Neural cell (in vitro differentiated cells): ENCODE measurements around the gene TAF1B. TPM values are rescaled to one million over a fixed set of nuclear protein-coding genes. Genes with fewer than 3 reads are reported as not detected.

Experiments used
- H2AFZ ChIP-seq: fragments of 200-600, 300-800 bp; sonication (generic), shearing (Covaris generic); 2 replicates; pipeline ENCODE4 v1.6.0; 2014; ENCODE audit warnings: low read depth, mild to moderate bottlenecking, antibody characterized with exemption, low read length, moderate library complexity
- H3F3A ChIP-seq: fragments of 200-600 bp; shearing (Covaris generic); 2 replicates; pipeline ENCODE4 v1.6.1; 2016; ENCODE audit warnings: mild to moderate bottlenecking, moderate library complexity, mixed read lengths, antibody characterized with exemption, low read length; ENCODE audit not compliant: insufficient read depth, poor library complexity, severe bottlenecking
- H3K27ac ChIP-seq: fragments of 200-600, 300-800 bp; sonication (generic), shearing (Covaris generic); 2 replicates; pipeline ENCODE4 v1.5.1; 2014; ENCODE audit warnings: mild to moderate bottlenecking, low read length, moderate library complexity
- H3K27me3 ChIP-seq: fragments of 300-800, 200-600 bp; sonication (generic), shearing (Covaris generic); 2 replicates; pipeline ENCODE4 v1.6.0; 2014; ENCODE audit warnings: mild to moderate bottlenecking, low read depth, low read length, moderate library complexity; ENCODE audit not compliant: insufficient read depth
- H3K36me3 ChIP-seq: fragments of 300-800, 200-600 bp; sonication (generic), shearing (Covaris generic); 2 replicates; pipeline ENCODE4 v1.5.1; 2014; ENCODE audit warnings: mild to moderate bottlenecking, antibody characterized with exemption, low read length, moderate library complexity; ENCODE audit not compliant: insufficient read depth
- H3K4me2 ChIP-seq: fragments of 300-800, 200-600 bp; sonication (generic), shearing (Covaris generic); 2 replicates; pipeline ENCODE4 v1.6.0; 2014; ENCODE audit warnings: mild to moderate bottlenecking, low read length
- H3K4me3 ChIP-seq: fragments of 300-800, 200-600 bp; sonication (generic), shearing (Covaris generic); 2 replicates; pipeline ENCODE4 v1.5.1; 2014; ENCODE audit warnings: mild to moderate bottlenecking, low read length, moderate library complexity
- H3K79me2 ChIP-seq: fragments of 200-600 bp; shearing (Covaris generic); replicated peaks from 2 replicates; pipeline ENCODE4 v1.6.0; 2014; ENCODE audit warnings: mild to moderate bottlenecking, low read length, moderate library complexity; ENCODE audit not compliant: insufficient read depth
- H3K9ac ChIP-seq: fragments of 300-800, 200-600 bp; sonication (generic), shearing (Covaris generic); 2 replicates; pipeline ENCODE4 v1.6.1; 2016; ENCODE audit warnings: mild to moderate bottlenecking, low read length, mixed read lengths
- H3K9me2 ChIP-seq: fragments of 200-600 bp; shearing (Covaris generic); 2 replicates; pipeline ENCODE4 v1.6.1; 2016; ENCODE audit warnings: mild to moderate bottlenecking, low read length, mixed read lengths; ENCODE audit not compliant: insufficient read depth
- H3K9me3 ChIP-seq: fragments of 200-600, 300-800 bp; sonication (generic), shearing (Covaris generic); 2 replicates; pipeline ENCODE4 v1.6.1; 2016; ENCODE audit warnings: mild to moderate bottlenecking, mixed run types, low read length, moderate library complexity, mixed read lengths
- H4K20me1 ChIP-seq: fragments of 200-600 bp; shearing (Covaris generic); 2 replicates; pipeline ENCODE4 v1.6.1; 2016; ENCODE audit warnings: mild to moderate bottlenecking, mixed run types; ENCODE audit not compliant: insufficient read depth
- CTCF ChIP-seq: fragments of 450-650 bp; IDR thresholded peaks from 2 replicates; pipeline ENCODE4 v1.5.1; 2014; ENCODE audit warnings: antibody characterized with exemption, mild to moderate bottlenecking, moderate library complexity; ENCODE audit not compliant: poor library complexity, severe bottlenecking
- EP300 ChIP-seq: fragments of 450-650 bp; conservative IDR thresholded peaks from 2 replicates; pipeline ENCODE4 v1.6.1; 2014; ENCODE audit warnings: antibody characterized with exemption, mild to moderate bottlenecking, moderate library complexity; ENCODE audit not compliant: poor library complexity, severe bottlenecking
- EZH2 ChIP-seq: fragments of 200-600, 300-800 bp; shearing (Covaris generic), sonication (generic); IDR thresholded peaks from 2 replicates; pipeline ENCODE4 v1.6.1; 2014; ENCODE audit warnings: antibody characterized with exemption, low read length, borderline replicate concordance, mild to moderate bottlenecking; ENCODE audit not compliant: insufficient read depth, poor library complexity, severe bottlenecking
- MXI1 ChIP-seq: fragments of 450-650 bp; conservative IDR thresholded peaks from 2 replicates; pipeline ENCODE4 v1.6.1; 2014; ENCODE audit warnings: antibody characterized with exemption, mild to moderate bottlenecking; ENCODE audit not compliant: poor library complexity, severe bottlenecking
- POLR2AphosphoS5 ChIP-seq: IDR thresholded peaks from 2 replicates; pipeline ENCODE4 v1.6.1; 2012
- RAD21 ChIP-seq: fragments of 450-650 bp; conservative IDR thresholded peaks from 2 replicates; pipeline ENCODE4 v1.6.1; 2014; ENCODE audit warnings: antibody characterized with exemption, mild to moderate bottlenecking, moderate library complexity
- SMC3 ChIP-seq: fragments of 450-650 bp; conservative IDR thresholded peaks from 2 replicates; pipeline ENCODE4 v1.6.1; 2014; ENCODE audit warnings: antibody characterized with exemption, mild to moderate bottlenecking, moderate library complexity; ENCODE audit not compliant: poor library complexity
- TAF1 ChIP-seq: IDR thresholded peaks from 2 replicates; pipeline ENCODE4 v1.6.1; 2012; ENCODE audit warnings: low read depth
- polyA plus RNA-seq: library from polyadenylated mRNA; depleted of rRNA; stranded (reverse); fragments of >200 nt; gene quantifications from 2 replicates; pipeline ENCODE4 v1.2.3, GENCODE V29; 2014
- TF ChIP-seq, protein P1 (sequence below): IDR thresholded peaks from 2 replicates; pipeline ENCODE4 v1.6.1; 2012; ENCODE audit warnings: borderline replicate concordance

TAF1B gene
- polyA plus RNA-seq, 1 donor from 2014 or later: 11.2 TPM

DNA sequence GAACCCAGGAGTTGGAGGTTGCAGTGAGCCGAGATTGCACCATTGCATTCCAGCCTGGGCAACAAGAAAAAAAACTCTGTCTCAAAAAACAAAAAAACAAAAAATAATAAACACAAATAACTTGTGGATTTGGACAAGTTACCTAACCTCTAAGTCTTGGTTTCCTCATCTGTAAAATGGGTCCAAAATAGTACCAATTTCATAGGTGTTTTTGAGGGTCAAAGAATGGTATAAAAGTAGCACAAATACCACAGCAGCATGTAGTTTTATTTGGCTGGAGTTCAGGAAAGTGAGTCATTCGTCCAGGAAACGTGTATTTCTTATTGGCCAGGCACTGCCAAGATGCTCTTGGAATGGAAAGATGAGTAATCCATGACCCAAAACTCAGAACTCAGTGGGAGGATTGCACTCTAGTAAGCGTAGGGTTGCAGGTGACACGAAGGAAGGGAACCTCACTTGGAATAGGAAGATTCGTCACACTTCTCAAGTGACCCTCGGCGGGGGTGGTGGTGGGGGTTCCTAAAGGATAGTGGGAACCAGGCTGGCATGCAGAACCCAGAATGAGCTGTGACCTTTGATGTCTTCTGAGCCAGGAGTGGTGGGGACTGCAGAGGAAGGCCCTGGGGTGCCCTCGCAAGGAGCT lies 132.7 kb downstream of the TAF1B start:
- TF ChIP-seq, protein P1, sequence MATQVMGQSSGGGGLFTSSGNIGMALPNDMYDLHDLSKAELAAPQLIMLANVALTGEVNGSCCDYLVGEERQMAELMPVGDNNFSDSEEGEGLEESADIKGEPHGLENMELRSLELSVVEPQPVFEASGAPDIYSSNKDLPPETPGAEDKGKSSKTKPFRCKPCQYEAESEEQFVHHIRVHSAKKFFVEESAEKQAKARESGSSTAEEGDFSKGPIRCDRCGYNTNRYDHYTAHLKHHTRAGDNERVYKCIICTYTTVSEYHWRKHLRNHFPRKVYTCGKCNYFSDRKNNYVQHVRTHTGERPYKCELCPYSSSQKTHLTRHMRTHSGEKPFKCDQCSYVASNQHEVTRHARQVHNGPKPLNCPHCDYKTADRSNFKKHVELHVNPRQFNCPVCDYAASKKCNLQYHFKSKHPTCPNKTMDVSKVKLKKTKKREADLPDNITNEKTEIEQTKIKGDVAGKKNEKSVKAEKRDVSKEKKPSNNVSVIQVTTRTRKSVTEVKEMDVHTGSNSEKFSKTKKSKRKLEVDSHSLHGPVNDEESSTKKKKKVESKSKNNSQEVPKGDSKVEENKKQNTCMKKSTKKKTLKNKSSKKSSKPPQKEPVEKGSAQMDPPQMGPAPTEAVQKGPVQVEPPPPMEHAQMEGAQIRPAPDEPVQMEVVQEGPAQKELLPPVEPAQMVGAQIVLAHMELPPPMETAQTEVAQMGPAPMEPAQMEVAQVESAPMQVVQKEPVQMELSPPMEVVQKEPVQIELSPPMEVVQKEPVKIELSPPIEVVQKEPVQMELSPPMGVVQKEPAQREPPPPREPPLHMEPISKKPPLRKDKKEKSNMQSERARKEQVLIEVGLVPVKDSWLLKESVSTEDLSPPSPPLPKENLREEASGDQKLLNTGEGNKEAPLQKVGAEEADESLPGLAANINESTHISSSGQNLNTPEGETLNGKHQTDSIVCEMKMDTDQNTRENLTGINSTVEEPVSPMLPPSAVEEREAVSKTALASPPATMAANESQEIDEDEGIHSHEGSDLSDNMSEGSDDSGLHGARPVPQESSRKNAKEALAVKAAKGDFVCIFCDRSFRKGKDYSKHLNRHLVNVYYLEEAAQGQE: no peak
- TF ChIP-seq EP300 (no peak), POLR2AphosphoS5 (no peak), SMC3 (no peak), TAF1 (no peak), MXI1 (no peak)
- Histone ChIP-seq H2AFZ (no peak overlapping the region), H3K36me3 (peaks cover 10% of the 10 kb centered on the region), H3F3A (no peaks in the 10 kb centered on the region), H3K27me3 (no peaks in the 10 kb centered on the region), H3K9ac (no peak overlapping the region), H3K4me3 (no peak overlapping the region), H3K4me2 (no peak overlapping the region), H3K9me2 (no peaks in the 10 kb centered on the region), H4K20me1 (no peaks in the 10 kb centered on the region), H3K9me3 (no peaks in the 10 kb centered on the region), H3K27ac (no peak overlapping the region), H3K79me2 (no peaks in the 10 kb centered on the region)

DNA sequence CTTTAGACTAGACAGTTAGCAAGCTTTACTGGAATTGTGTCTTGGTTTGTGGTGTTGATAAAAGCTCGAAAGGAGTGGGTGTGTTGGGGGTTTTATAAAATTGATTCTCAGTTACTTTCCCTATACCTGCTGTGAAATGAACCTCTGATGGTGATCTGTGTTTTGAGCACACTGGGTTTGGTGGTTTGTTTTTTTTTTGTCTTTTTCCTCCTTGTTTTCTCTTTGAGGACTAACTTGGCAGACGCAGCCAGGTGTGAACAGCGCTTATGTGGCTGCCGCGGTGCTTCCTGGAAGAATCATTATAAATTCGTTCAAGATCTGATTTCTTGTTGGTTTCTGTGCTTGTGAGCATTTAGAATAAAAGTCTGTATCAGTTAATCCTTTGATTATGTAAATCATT lies 136.7 kb downstream of the TAF1B start:
- Histone ChIP-seq H3K4me3 (no peak overlapping the region), H4K20me1 (no peaks in the 10 kb centered on the region), H3K9me2 (no peaks in the 10 kb centered on the region), H3K4me2 (no peak overlapping the region), H3F3A (no peaks in the 10 kb centered on the region), H2AFZ (no peak overlapping the region), H3K36me3 (no peaks in the 10 kb centered on the region), H3K27me3 (no peaks in the 10 kb centered on the region), H3K27ac (no peak overlapping the region), H3K9ac (no peak overlapping the region), H3K9me3 (no peaks in the 10 kb centered on the region), H3K79me2 (no peaks in the 10 kb centered on the region)
- TF ChIP-seq RAD21 (no peak), POLR2AphosphoS5 (no peak), CTCF (no peak), MXI1 (no peak), EP300 (no peak), SMC3 (no peak), TAF1 (no peak), EZH2 (no peak)
- TF ChIP-seq, protein P1: no peak
